MM.1S (cell line): ENCODE results near the gene PRMT2.

ENCODE experiments used
- DNase-seq: peaks from one replicate; pipeline ENCODE4 v3.0.0-alpha.2; 2015
- H2AFZ ChIP-seq: fragments of 300-600 bp; sonication (generic); 2 replicates; pipeline ENCODE4 v1.6.0; 2016; ENCODE audit warnings: antibody characterized with exemption, low read length
- H3F3A ChIP-seq: fragments of 300-600 bp; sonication (generic); 2 replicates; pipeline ENCODE4 v1.6.1; 2016; ENCODE audit warnings: mild to moderate bottlenecking, antibody characterized with exemption, low read length, moderate library complexity, mixed read lengths; ENCODE audit not compliant: insufficient read depth
- H3K27ac ChIP-seq: fragments of 300-600 bp; sonication (generic); 2 replicates; pipeline ENCODE4 v1.5.1; 2016; ENCODE audit warnings: mild to moderate bottlenecking, low read length
- H3K27me3 ChIP-seq: fragments of 300-600 bp; sonication (generic); replicated peaks from 2 replicates; pipeline ENCODE4 v1.6.0; 2016; ENCODE audit warnings: low read length; ENCODE audit not compliant: insufficient read depth
- H3K36me3 ChIP-seq: fragments of 300-600 bp; sonication (generic); replicated peaks from 2 replicates; pipeline ENCODE4 v1.6.1; 2016; ENCODE audit warnings: mild to moderate bottlenecking, low read length, mixed read lengths; ENCODE audit not compliant: insufficient read depth
- H3K4me1 ChIP-seq: fragments of 300-600 bp; sonication (generic); 2 replicates; pipeline ENCODE4 v1.6.1; 2016; ENCODE audit warnings: low read length, mixed read lengths
- H3K4me2 ChIP-seq: fragments of 300-600 bp; sonication (generic); 2 replicates; pipeline ENCODE4 v1.6.0; 2016; ENCODE audit warnings: low read depth, low read length
- H3K4me3 ChIP-seq: fragments of 300-600 bp; sonication (generic); 2 replicates; pipeline ENCODE4 v1.5.1; 2016; ENCODE audit warnings: low read length, mixed read lengths
- H3K79me2 ChIP-seq: fragments of 300-600 bp; sonication (generic); 2 replicates; pipeline ENCODE4 v1.6.1; 2016; ENCODE audit warnings: mixed run types, low read length, mixed read lengths
- H3K9ac ChIP-seq: fragments of 300-600 bp; sonication (generic); 2 replicates; pipeline ENCODE4 v1.6.1; 2016; ENCODE audit warnings: low read length, mixed read lengths
- H3K9me2 ChIP-seq: fragments of 300-600 bp; sonication (generic); replicated peaks from 2 replicates; pipeline ENCODE4 v1.6.1; 2016; ENCODE audit warnings: mild to moderate bottlenecking, low read length, mixed read lengths; ENCODE audit not compliant: insufficient read depth
- H3K9me3 ChIP-seq: fragments of 300-600 bp; sonication (generic); replicated peaks from 2 replicates; pipeline ENCODE4 v1.6.1; 2016; ENCODE audit warnings: mild to moderate bottlenecking, low read length, mixed read lengths; ENCODE audit not compliant: insufficient read depth
- H4K20me1 ChIP-seq: fragments of 300-600 bp; sonication (generic); 2 replicates; pipeline ENCODE4 v1.6.1; 2016; ENCODE audit warnings: mild to moderate bottlenecking, low read length, moderate library complexity, mixed read lengths; ENCODE audit not compliant: insufficient read depth
- CTCF ChIP-seq: fragments of 300-600 bp; sonication (generic); IDR thresholded peaks from 2 replicates; pipeline ENCODE4 v1.5.1; 2016; ENCODE audit warnings: antibody characterized with exemption, low read length, mixed read lengths
- EZH2 ChIP-seq: fragments of 300-600 bp; sonication (generic); optimal IDR thresholded peaks from 2 replicates; pipeline ENCODE3; 2017; ENCODE audit warnings: low read depth, mild to moderate bottlenecking, antibody characterized with exemption, low read length, mixed read lengths
- EZH2phosphoT487 ChIP-seq: fragments of 300-600 bp; sonication (generic); IDR thresholded peaks from 2 replicates; pipeline ENCODE4 v1.6.1; 2018; ENCODE audit warnings: antibody characterized with exemption, low read length

The PRMT2 gene

GRCh38 chr21:46604329-46604974, 31.0 kb upstream of the PRMT2 start:
- TF ChIP-seq CTCF (no peak), EZH2phosphoT487 (no peak), EZH2 (no peak)
- H3F3A ChIP-seq: no peaks in the 10 kb centered on the region
- DNase-seq: no peak
- H3K9me3 ChIP-seq: no peaks in the 10 kb centered on the region
- H2AFZ ChIP-seq: no peak overlapping the region
- H3K9me2 ChIP-seq: no peaks in the 10 kb centered on the region
- no peaks in the 10 kb centered on the region for H3K36me3 ChIP-seq
- H3K27ac ChIP-seq: no peak overlapping the region
- H3K4me3 ChIP-seq: no peak overlapping the region
- no peaks in the 10 kb centered on the region for H3K4me1 ChIP-seq
- no peaks in the 10 kb centered on the region for H3K79me2 ChIP-seq
- H3K4me2 ChIP-seq: no peak overlapping the region
- peaks cover 17% of the 10 kb centered on the region for H3K27me3 ChIP-seq
- H3K9ac ChIP-seq: no peak overlapping the region
- no peaks in the 10 kb centered on the region for H4K20me1 ChIP-seq

- no peak within 1 kb of the TSS for H3K4me3 ChIP-seq
- no peak within 1 kb of the TSS for H3K9ac ChIP-seq
- no peak within 1 kb of the TSS for H2AFZ ChIP-seq
Observed at GRCh38 chr21:46604975-46605766, 30.3 kb upstream of the PRMT2 start, which contains the start of gene S100B. Gene S100B, minus strand, starts transcription at chr21:46605082. Its CDS starts 2,667 bp downstream, at chr21:46602415.

GRCh38 chr21:46605767-46606426, 29.6 kb upstream of the PRMT2 start:
- no peaks in the 10 kb centered on the region for H3K9me2 ChIP-seq
- no peak overlapping the region for H3K4me2 ChIP-seq
- no peaks in the 10 kb centered on the region for H3K9me3 ChIP-seq
- no peaks in the 10 kb centered on the region for H3F3A ChIP-seq
- TF ChIP-seq CTCF: no peak
- no peak for TF ChIP-seq EZH2
- TF ChIP-seq EZH2phosphoT487: no peak
- no peak overlapping the region for H3K9ac ChIP-seq
- H2AFZ ChIP-seq: no peak overlapping the region
- H4K20me1 ChIP-seq: no peaks in the 10 kb centered on the region
- no peak for DNase-seq
- no peak overlapping the region for H3K27ac ChIP-seq
- H3K79me2 ChIP-seq: no peaks in the 10 kb centered on the region
- H3K36me3 ChIP-seq: no peaks in the 10 kb centered on the region
- H3K4me3 ChIP-seq: no peak overlapping the region
- peaks cover 12% of the 10 kb centered on the region for H3K27me3 ChIP-seq
- no peaks in the 10 kb centered on the region for H3K4me1 ChIP-seq

More at GRCh38 chr21:46604975-46605766, 30.3 kb upstream of the PRMT2 start, which contains the start of gene S100B:
- no peak within 1 kb of the TSS for H3K27ac ChIP-seq
- no peaks in the 10 kb centered on the region for H3K9me3 ChIP-seq
- no peak within 1 kb of the TSS for H3K4me2 ChIP-seq
- H4K20me1 ChIP-seq: no peaks in the 10 kb centered on the region
- no peaks in the 10 kb centered on the region for H3K4me1 ChIP-seq
- no peaks in the 10 kb centered on the region for H3K36me3 ChIP-seq
- no peaks in the 10 kb centered on the region for H3F3A ChIP-seq
- DNase-seq: no peak
- TF ChIP-seq CTCF: no peak
- TF ChIP-seq EZH2phosphoT487: no peak
- no peak for TF ChIP-seq EZH2
- no peaks in the 10 kb centered on the region for H3K9me2 ChIP-seq
- no peaks in the 10 kb centered on the region for H3K79me2 ChIP-seq
- peaks cover 12% of the 10 kb centered on the region for H3K27me3 ChIP-seq
